H1 (cell line): ENCODE data around the gene ARID5B. TPM values are rescaled to one million over a fixed set of nuclear protein-coding genes. Genes with fewer than 3 reads are reported as not detected.

Experiments used
- CTCF ChIA-PET: fragments of 300-600 bp; sonication (Branson Sonifier 250); formaldehyde crosslinking; loops from one replicate; lab custom pipeline; 2021; ENCODE audit not compliant: partially characterized antibody; lab: Charles Lee
- POLR2A ChIA-PET: fragments of 300-600 bp; sonication (Branson Sonifier 250); formaldehyde crosslinking; loops from one replicate; lab custom pipeline; 2021; ENCODE audit warnings: inconsistent platforms; ENCODE audit not compliant: partially characterized antibody; lab: Charles Lee
- DNase-seq, 2 experiments: peaks; one replicate each; pipeline versions ENCODE4 v3.0.0 to v3.0.0-alpha.2; 2010 to 2022; ENCODE audit warnings: low spot score in 2 of 2, low read depth in 1 of 2, mixed read lengths in 1 of 2
- FAIRE-seq: peaks from 2 replicates; lab custom pipeline; 2011; peaks lifted over from hg19 to GRCh38; lab: Jason Lieb, UNC
- H2AFZ ChIP-seq: 2 replicates; pipeline ENCODE4 v1.8.1; 2012; ENCODE audit warnings: low read length, inconsistent platforms
- H2AK5ac ChIP-seq: 2 replicates; pipeline ENCODE4 v1.6.1; 2013; ENCODE audit warnings: low read depth, low read length
- H2BK120ac ChIP-seq: replicated peaks from 2 replicates; pipeline ENCODE3; 2013; ENCODE audit warnings: low read depth, low read length, inconsistent platforms
- H2BK12ac ChIP-seq: 2 replicates; pipeline ENCODE4 v1.6.1; 2013; ENCODE audit warnings: low read depth, low read length
- H2BK15ac ChIP-seq: 2 replicates; pipeline ENCODE4 v1.6.1; 2013; ENCODE audit warnings: low read length
- H2BK20ac ChIP-seq: 2 replicates; pipeline ENCODE4 v1.6.1; 2013; ENCODE audit warnings: low read length
- H2BK5ac ChIP-seq: 2 replicates; pipeline ENCODE4 v1.6.1; 2013; ENCODE audit warnings: low read depth, low read length
- H3K14ac ChIP-seq: 2 replicates; pipeline ENCODE4 v1.6.1; 2013; ENCODE audit warnings: inconsistent platforms; ENCODE audit not compliant: insufficient read length
- H3K18ac ChIP-seq: 2 replicates; pipeline ENCODE4 v1.6.1; 2013; ENCODE audit warnings: low read length; ENCODE audit errors: extremely low read depth
- H3K23ac ChIP-seq: 2 replicates; pipeline ENCODE4 v1.6.1; 2013; ENCODE audit warnings: inconsistent platforms; ENCODE audit not compliant: insufficient read length
- H3K23me2 ChIP-seq: 2 replicates; pipeline ENCODE4 v1.6.1; 2013; ENCODE audit warnings: low read depth, low read length
- H3K27ac ChIP-seq: 2 replicates; pipeline ENCODE4 v1.6.1; 2011; ENCODE audit warnings: low read depth, low read length, inconsistent platforms
- H3K27me3 ChIP-seq, 4 experiments: replicated peaks in 1 of 4; 1 replicate in 1 of 4; 2 replicates in 3 of 4; pipeline versions ENCODE4 v1.6.1 to v1.8.1; 2011 to 2013; ENCODE audit warnings: low read length in 3 of 4, mild to moderate bottlenecking in 3 of 4, inconsistent platforms in 2 of 4, mixed read lengths in 2 of 4, moderate library complexity in 1 of 4; ENCODE audit not compliant: control insufficient read depth in 3 of 4, insufficient read depth in 3 of 4; ENCODE audit errors: extremely low read depth in 1 of 4
- H3K36me3 ChIP-seq, 4 experiments: 2 replicates each; pipeline versions ENCODE4 v1.6.1 to v1.8.1; 2011 to 2013; ENCODE audit warnings: mild to moderate bottlenecking in 4 of 4, low read length in 3 of 4, moderate library complexity in 2 of 4, control low read depth in 1 of 4, inconsistent platforms in 1 of 4; ENCODE audit not compliant: insufficient read depth in 4 of 4, control insufficient read depth in 2 of 4
- H3K4ac ChIP-seq: replicated peaks from 2 replicates; pipeline ENCODE3; 2013; ENCODE audit warnings: low read length, low read depth, mixed read lengths, inconsistent platforms; ENCODE audit not compliant: insufficient read length
- H3K4me1 ChIP-seq, 4 experiments: replicated peaks in 1 of 4; 1 replicate in 1 of 4; 2 replicates in 3 of 4; pipeline versions ENCODE4 v1.6.1 to v1.8.1; 2011 to 2013; ENCODE audit warnings: low read length in 3 of 4, inconsistent platforms in 2 of 4, mixed read lengths in 1 of 4; ENCODE audit not compliant: insufficient read depth in 4 of 4, control insufficient read depth in 3 of 4
- H3K4me2 ChIP-seq, 2 experiments: 2 replicates each; pipeline versions ENCODE4 v1.6.1 to v1.8.1; 2011 to 2013; ENCODE audit warnings: low read depth in 2 of 2, low read length in 2 of 2, control low read depth in 1 of 2, inconsistent platforms in 1 of 2, mild to moderate bottlenecking in 1 of 2; ENCODE audit not compliant: insufficient read depth in 1 of 2
- H3K4me3 ChIP-seq, 4 experiments: fragments of 200-600, 300-600 bp in 1 of 4; sonication (generic), shearing (Covaris generic), sonication (Bioruptor Twin) in 1 of 4; 2 replicates each; pipeline versions ENCODE4 v1.5.1 to v1.8.1; 2011 to 2016; ENCODE audit warnings: low read length in 4 of 4, low read depth in 3 of 4, control low read depth in 2 of 4, inconsistent platforms in 2 of 4, mild to moderate bottlenecking in 2 of 4, mixed read lengths in 1 of 4, moderate library complexity in 1 of 4; ENCODE audit not compliant: insufficient read depth in 2 of 4; ENCODE audit errors: extremely low read depth in 1 of 4
- H3K56ac ChIP-seq: replicated peaks from 2 replicates; pipeline ENCODE3; 2013; ENCODE audit warnings: low read depth, mild to moderate bottlenecking, mixed read lengths, low read length, inconsistent platforms; ENCODE audit not compliant: insufficient read length
- H3K79me1 ChIP-seq: 2 replicates; pipeline ENCODE4 v1.6.1; 2013; ENCODE audit warnings: low read depth, low read length, control low read depth
- H3K79me2 ChIP-seq, 2 experiments: 2 replicates each; pipeline versions ENCODE4 v1.6.1 to v1.8.1; 2012 to 2013; ENCODE audit warnings: low read length in 2 of 2, mild to moderate bottlenecking in 2 of 2, inconsistent platforms in 1 of 2; ENCODE audit not compliant: insufficient read depth in 2 of 2, control insufficient read depth in 1 of 2
- H3K9ac ChIP-seq, 4 experiments: replicated peaks in 1 of 4; 1 replicate in 1 of 4; 2 replicates in 3 of 4; pipeline versions ENCODE4 v1.6.1 to v1.8.1; 2011 to 2013; ENCODE audit warnings: low read depth in 3 of 4, low read length in 3 of 4, control low read depth in 2 of 4, mild to moderate bottlenecking in 2 of 4, moderate library complexity in 2 of 4, inconsistent platforms in 1 of 4; ENCODE audit errors: extremely low read depth in 1 of 4
- H3K9me3 ChIP-seq, 2 experiments: 2 replicates each; pipeline versions ENCODE4 v1.6.1 to v1.8.1; 2012 to 2013; ENCODE audit warnings: mild to moderate bottlenecking in 2 of 2, moderate library complexity in 2 of 2, control low read depth in 1 of 2, inconsistent platforms in 1 of 2, low read depth in 1 of 2, low read length in 1 of 2, mixed read lengths in 1 of 2; ENCODE audit not compliant: insufficient read depth in 2 of 2
- H4K20me1 ChIP-seq, 2 experiments: replicated peaks in 1 of 2; 2 replicates each; pipeline versions ENCODE3 to v1.8.1; 2011 to 2013; ENCODE audit warnings: inconsistent platforms in 2 of 2, low read length in 2 of 2, mild to moderate bottlenecking in 1 of 2; ENCODE audit not compliant: insufficient read depth in 2 of 2, control insufficient read depth in 1 of 2
- H4K5ac ChIP-seq: 2 replicates; pipeline ENCODE4 v1.6.1; 2013; ENCODE audit warnings: low read length, low read depth, mixed read lengths, inconsistent platforms; ENCODE audit not compliant: insufficient read length
- H4K8ac ChIP-seq: 2 replicates; pipeline ENCODE4 v1.8.0; 2013; ENCODE audit warnings: mild to moderate bottlenecking, moderate library complexity, low read length, inconsistent platforms; ENCODE audit not compliant: insufficient read depth; ENCODE audit errors: extremely low read depth
- H4K91ac ChIP-seq: replicated peaks from 2 replicates; pipeline ENCODE3; 2013; ENCODE audit warnings: low read length, mixed read lengths, inconsistent platforms; ENCODE audit not compliant: insufficient read length
- ASH2L ChIP-seq: fragments of 200-600, 300-600 bp; sonication (generic); IDR thresholded peaks from one replicate; pipeline ENCODE4 v1.7.1; 2017; ENCODE audit warnings: low read length
- CTBP2 ChIP-seq: IDR thresholded peaks from 2 replicates; pipeline ENCODE4 v1.7.0; 2011; ENCODE audit warnings: borderline replicate concordance, mild to moderate bottlenecking, moderate library complexity, mixed read lengths, low read length; ENCODE audit not compliant: insufficient read depth, insufficient read length
- NANOG ChIP-seq: IDR thresholded peaks from 2 replicates; pipeline ENCODE4 v1.6.1; 2011; ENCODE audit warnings: low read length, low read depth, mild to moderate bottlenecking, inconsistent platforms; ENCODE audit not compliant: insufficient read depth, poor library complexity, severe bottlenecking
- WGBS, 2 experiments: shearing (Covaris generic) in 1 of 2; methylation state at CpG; one replicate each; pipeline versions ENCODE4 v1.1.6 to v1.1.7; 2013 to 2015; ENCODE audit warnings: low lambda C conversion rate in 2 of 2, mixed read lengths in 2 of 2, inconsistent platforms in 1 of 2, low coverage in 1 of 2, missing lambda C conversion rate in 1 of 2; ENCODE audit not compliant: insufficient replicate concordance in 2 of 2, insufficient coverage in 1 of 2, insufficient read length in 1 of 2; ENCODE audit errors: extremely low coverage in 1 of 2, missing lambda C conversion rate in 1 of 2; 5-methylcytosine and 5-hydroxymethylcytosine counted together
- polyA plus RNA-seq, 7 experiments: library from polyadenylated mRNA; depleted of rRNA in 3 of 7; stranded (reverse) in 5 of 7; unstranded in 2 of 7; fragments of >200 nt in 5 of 7; fragments of 200-250 nt in 2 of 7; gene quantifications; 1 replicate in 5 of 7; 2 replicates in 1 of 7; 4 replicates in 1 of 7; pipeline versions ENCODE4 v1.2.1 to v1.2.3, GENCODE V29; 2011 to 2013; ENCODE audit warnings: missing spikeins in 2 of 7, mixed read lengths in 2 of 7
- total RNA-seq: library from RNA; stranded (reverse); fragmentation: NEBNext Ultra II Directional; extraction: Animal tissue kit (Norgen Biotek cat#: 25700); gene quantifications from 2 replicates; pipeline ENCODE4 v1.2.1, GENCODE V29; 2021

The ARID5B gene
- total and polyA plus RNA-seq, 2 of the 8 experiments (the other 6 are each of a cell fraction or from before 2014, with no cell fraction given): 0.21 to 1.1 TPM

- Histone ChIP-seq H3K27ac (no peak overlapping the region), H3K23me2 (no peaks in the 10 kb centered on the region)
- FAIRE-seq: no peak
- TF ChIP-seq CTBP2 (no peak), ASH2L (no peak), NANOG (no peak)
- TF ChIP-seq, all 59 proteins: peak for 0
- Histone ChIP-seq H4K91ac (no peak overlapping the region), H4K20me1 (no peaks in the 10 kb centered on the region), H2AK5ac (no peak overlapping the region), H3K4me3 (no peak overlapping the region), H3K9ac (no peak overlapping the region), H3K4ac (no peak overlapping the region), H3K18ac (no peak overlapping the region), H2AFZ (no peak overlapping the region), H3K14ac (no peak overlapping the region), H2BK20ac (no peak overlapping the region), H3K79me1 (no peaks in the 10 kb centered on the region), H4K5ac (no peak overlapping the region), H3K27me3 (no peaks in the 10 kb centered on the region), H2BK15ac (no peak overlapping the region), H2BK5ac (no peak overlapping the region), H2BK12ac (no peak overlapping the region), H4K8ac (no peak overlapping the region), H3K23ac (no peak overlapping the region), H3K36me3 (no peaks in the 10 kb centered on the region), H3K56ac (no peak overlapping the region), H3K9me3 (no peaks in the 10 kb centered on the region), H3K79me2 (no peaks in the 10 kb centered on the region), H2BK120ac (no peak overlapping the region), H3K4me2 (no peak overlapping the region), H3K4me1 (no peaks in the 10 kb centered on the region)
- no peak for DNase-seq
- ChIA-PET CTCF (no interaction called here), POLR2A (interaction anchor here (0.6 kb wide), 1 partner anchor 1521 kb away, joined by 3 read pairs; no protein-coding TSS in a partner anchor)
- 85% methylated on average over 2 of the region's 2 CpGs; no CpG with 5 or more reads in 1 of the 2 experiments for WGBS, 2 experiments
Measured at GRCh38 chr10:62077330-62078015, 176.0 kb downstream of the ARID5B start.
